A549 treated with CpdA at 1 μM for 4 hours (cell line): ENCODE data around the gene PSORS1C2. TPM values are rescaled to one million over a fixed set of nuclear protein-coding genes. Genes with fewer than 3 reads are reported as not detected.

Experiments used
- total RNA-seq: library from RNA; stranded (reverse); fragments of 200-300 nt; extraction: Qiagen RNA extraction; gene quantifications from 5 replicates; pipeline ENCODE4 v1.2.3, GENCODE V29; 2022; ENCODE audit warnings: low read depth

Gene PSORS1C2
- not detected in 5 replicates for total RNA-seq

DNA sequence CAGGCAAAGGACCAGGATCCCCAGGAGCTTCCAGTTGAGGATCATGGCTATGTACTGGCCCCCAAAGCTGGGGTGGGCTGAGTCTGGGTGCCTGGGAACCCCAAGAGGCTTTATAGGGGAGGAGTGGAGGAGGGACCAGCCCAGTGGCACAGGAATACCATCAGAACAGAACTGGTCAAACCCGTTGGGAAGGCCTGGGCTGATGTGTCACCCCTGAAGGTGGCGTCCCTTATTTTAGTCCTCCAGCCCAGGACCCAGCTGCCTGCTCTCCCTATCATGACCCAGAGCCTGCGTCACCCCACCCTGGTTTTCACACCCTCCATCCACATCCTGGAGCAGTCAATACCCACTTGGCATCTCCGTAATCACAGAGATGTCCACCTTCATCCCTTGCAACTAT, at the start of gene PSORS1C2:
Gene PSORS1C2, minus strand, starts transcription at position 85 of the 400 bp plus-strand sequence. Its CDS starts 40 bp downstream, at position 45.

DNA sequence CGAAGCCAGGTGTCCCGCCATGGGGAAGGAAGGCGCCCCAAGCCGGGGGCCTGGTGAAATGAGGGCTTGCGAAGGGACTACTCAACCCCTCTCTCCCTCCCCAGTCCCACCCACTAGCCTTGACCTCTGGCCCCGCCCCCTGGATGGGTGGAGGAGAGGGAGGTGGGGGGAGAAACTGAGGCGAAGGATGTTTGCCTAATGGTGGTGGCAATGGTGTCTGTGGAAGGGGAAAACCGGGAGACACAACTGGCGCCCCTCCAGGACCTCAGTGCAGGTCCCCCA, 31.7 kb upstream of the PSORS1C2 start, which contains the start of gene POU5F1:
Gene POU5F1, minus strand, starts transcription at position 83 of the 282 bp plus-strand sequence. Its CDS starts 62 bp downstream, at position 21.

DNA sequence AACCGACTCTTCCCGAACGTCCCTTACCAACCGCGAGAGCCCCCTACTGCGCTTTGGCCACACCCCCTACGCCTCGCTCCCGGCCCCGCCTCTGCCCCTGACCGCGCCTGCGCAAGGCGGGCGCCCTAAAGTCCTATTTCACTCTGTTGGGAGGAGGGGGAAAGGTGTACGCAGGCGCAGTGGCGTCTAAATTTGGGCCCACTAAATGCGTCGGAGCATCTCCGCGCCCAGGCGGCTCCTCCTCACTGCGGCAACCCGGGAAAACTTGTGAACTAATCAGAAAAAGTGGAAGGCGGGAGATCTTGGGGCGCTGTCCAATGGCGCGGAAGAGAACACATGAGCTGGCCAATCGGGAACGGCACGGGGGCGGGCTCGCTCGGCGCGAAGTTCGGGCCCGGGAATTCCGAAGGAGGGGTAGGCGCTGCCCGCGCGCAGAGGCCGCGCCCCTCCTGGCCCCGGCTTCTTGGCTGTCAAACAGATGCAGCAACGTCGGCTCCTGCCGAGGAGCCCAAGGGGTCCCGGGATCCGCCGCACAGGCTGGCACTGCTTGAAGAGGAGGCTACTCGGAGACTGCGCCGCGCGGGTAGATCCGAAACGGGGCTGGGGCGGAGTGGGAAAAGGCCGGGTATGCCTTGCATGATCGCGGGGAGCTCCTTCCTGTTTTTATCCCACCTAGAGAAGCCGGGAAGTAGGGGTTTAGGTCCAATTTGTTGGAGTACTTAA, 19.4 kb upstream of the PSORS1C2 start, which contains the start of gene TCF19:
Gene TCF19, plus strand, starts transcription at position 450 of the 723 bp plus-strand sequence. CDS start 881 bp downstream, outside the sequence.

DNA sequence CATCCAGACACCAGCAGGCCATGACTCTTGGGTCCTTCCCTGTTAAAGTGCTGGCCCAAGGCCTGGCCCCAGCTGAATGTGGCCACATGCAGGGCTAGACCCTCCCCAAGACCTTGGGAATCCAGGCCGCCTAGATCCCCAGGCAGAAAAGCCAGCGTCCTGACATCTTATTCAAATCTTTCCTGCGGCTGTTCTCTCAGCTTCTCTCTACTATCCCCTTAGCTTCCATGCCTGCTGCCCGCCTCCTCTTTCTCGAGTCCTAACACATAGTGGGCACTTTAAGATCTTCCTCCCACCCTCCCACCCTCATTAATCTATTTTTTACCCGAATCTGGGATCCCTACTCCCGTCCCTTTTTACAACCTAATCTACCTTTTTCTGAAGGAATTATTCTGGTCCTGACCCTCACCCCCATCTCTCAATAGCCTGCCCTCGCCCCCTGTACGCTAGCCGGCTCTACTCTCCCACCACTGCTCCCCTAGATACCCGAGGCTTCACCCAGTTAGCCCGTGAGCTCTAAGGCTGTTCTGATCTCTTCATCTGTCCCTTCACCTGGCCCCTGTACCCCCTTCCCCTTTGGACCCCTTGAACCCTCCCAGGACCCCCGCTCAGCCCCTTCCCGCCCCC, 18.8 kb upstream of the PSORS1C2 start, which contains the start of gene CCHCR1:
Gene CCHCR1, minus strand, starts transcription at position 290 of the 627 bp plus-strand sequence. Its CDS starts 202 bp downstream, at position 88.

DNA sequence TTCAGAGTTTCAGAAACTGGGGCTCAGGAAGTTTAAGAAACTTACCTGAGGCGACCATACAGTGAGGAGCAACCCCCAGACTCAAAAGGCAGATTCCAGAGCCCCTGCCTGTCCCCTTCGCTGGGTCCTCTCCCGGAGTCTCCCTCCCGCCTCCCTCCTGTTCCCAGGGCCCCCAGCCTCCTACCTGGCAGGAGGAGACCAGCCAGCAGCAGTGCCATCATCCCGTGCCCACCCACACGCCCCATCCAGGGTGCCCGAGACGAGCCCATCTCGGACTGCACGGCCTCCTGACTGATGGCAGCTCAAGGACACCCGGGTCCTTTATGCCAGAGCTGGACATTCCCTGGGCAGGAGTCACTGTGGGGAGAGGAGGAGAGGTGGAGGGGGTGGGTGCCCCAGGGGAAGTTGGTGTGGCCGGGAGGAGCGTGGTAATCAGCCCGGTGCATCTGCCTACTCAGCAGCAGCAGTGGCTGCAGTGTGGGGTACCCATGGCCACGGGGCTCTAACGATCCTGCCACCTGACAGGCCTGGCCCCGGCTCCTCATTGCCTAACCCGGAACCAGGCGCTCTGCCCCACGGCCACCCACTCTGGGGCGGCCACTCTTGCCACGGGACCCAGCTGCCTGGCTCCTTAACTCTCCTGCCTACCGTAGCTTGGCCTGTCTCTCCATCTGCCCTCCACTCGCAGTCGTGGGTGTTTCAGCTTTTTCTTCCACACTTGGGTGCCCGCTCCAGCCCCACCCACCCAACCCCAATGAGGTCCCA, 18.5 kb downstream of the PSORS1C2 start, which contains the start of gene CDSN:
Gene CDSN, minus strand, starts transcription at position 296 of the 765 bp plus-strand sequence. Its CDS starts 27 bp downstream, at position 269.

DNA sequence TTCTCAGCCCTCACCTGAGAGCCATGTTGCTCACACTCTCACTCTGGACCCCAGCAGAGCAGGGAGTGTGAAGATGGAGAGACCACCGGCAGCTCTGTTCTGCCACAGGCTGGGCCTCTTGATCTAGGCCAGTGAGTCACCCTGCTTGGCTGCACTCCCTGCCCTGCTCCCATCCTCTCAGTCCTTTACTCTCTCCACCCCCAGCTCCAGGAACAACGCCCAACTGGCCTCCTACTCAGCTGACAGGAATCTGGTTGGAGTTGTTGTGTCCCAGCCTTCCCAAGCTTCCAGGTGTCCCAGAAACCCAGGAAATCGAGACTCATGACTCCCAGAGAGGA, 24.4 kb downstream of the PSORS1C2 start, which contains the start of gene PSORS1C1:
Gene PSORS1C1, plus strand, starts transcription at position 260 of the 338 bp plus-strand sequence. CDS start 14,833 bp downstream, outside the sequence.

DNA sequence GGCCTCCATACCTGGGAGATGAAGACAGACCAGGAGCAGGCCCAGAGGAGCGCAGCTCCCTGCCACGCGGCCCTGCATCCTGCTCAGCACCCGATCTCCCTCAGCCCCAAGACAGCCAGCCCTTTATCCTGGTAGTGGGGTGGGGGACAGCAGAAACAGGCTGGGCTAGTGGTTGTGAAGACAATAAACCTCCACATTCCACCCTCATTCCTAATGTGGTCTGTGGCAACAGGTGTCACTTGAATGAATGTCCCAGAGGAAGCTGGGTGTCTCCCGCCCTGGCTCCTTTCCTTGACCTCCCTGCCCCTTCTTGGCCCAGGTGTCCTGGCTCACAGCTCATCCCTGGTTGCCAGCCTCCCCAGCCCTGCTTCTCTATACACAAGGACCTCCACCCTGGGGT, 26.4 kb downstream of the PSORS1C2 start, which contains the start of gene C6orf15:
Gene C6orf15, minus strand, starts transcription at position 98 of the 400 bp plus-strand sequence. Its CDS starts 20 bp downstream, at position 78.

Other genes with a start within 250 kb of the PSORS1C2 start
- gene GTF2H4, start 230.9 kb downstream of the PSORS1C2 start, total RNA-seq, result 14.2 to 21.3 TPM (median 20.5 TPM) in 5 replicates
- 11.6 to 13.4 TPM (median 12.4 TPM) in 5 replicates for gene VARS2, start 224.8 kb downstream of the PSORS1C2 start, total RNA-seq
- not detected in 5 replicates for gene SFTA2, start 206.9 kb downstream of the PSORS1C2 start, total RNA-seq
- gene MUCL3, start 198.1 kb downstream of the PSORS1C2 start, total RNA-seq, result 0.01 to 0.04 TPM (median 0.02 TPM) in 3 of 5 replicates, not detected in the others
- not detected in 5 replicates for gene MUC21, start 155.3 kb downstream of the PSORS1C2 start, total RNA-seq
- gene MUC22, start 128.6 kb downstream of the PSORS1C2 start, total RNA-seq, result 0.01 to 0.05 TPM (median 0.03 TPM) in 4 of 5 replicates, not detected in the other
- gene C6orf15, start 26.5 kb downstream of the PSORS1C2 start, total RNA-seq, result not detected in 5 replicates
- 3.3 to 6.4 TPM (median 4.2 TPM) in 5 replicates for gene PSORS1C1, start 24.3 kb downstream of the PSORS1C2 start, total RNA-seq
- not detected in 5 replicates for gene CDSN, start 18.6 kb downstream of the PSORS1C2 start, total RNA-seq
- gene CCHCR1, start 18.7 kb upstream of the PSORS1C2 start, total RNA-seq, result 6.6 to 8.7 TPM (median 7.4 TPM) in 5 replicates
- gene TCF19, start 19.5 kb upstream of the PSORS1C2 start, total RNA-seq, result 12.0 to 14.1 TPM (median 13.4 TPM) in 5 replicates
- gene POU5F1, start 31.6 kb upstream of the PSORS1C2 start, total RNA-seq, result 2.5 to 5.1 TPM (median 3.6 TPM) in 5 replicates
- 43.3 to 57.6 TPM (median 52.8 TPM) in 5 replicates for gene HLA-C, start 133.0 kb upstream of the PSORS1C2 start, total RNA-seq
- 15.2 to 27.1 TPM (median 25.9 TPM) in 5 replicates for gene HLA-B, start 218.1 kb upstream of the PSORS1C2 start, total RNA-seq